B cell (primary cell): ENCODE results near the gene TMEM125. TPM values are rescaled to one million over a fixed set of nuclear protein-coding genes. Genes with fewer than 3 reads are reported as not detected.

Experiments
- ATAC-seq: fragments of 200-7000 bp; cut with Tn5 transposase; one replicate; pipeline ENCODE4 v1.10.0; 2021; ENCODE audit warnings: low read depth, mild to moderate bottlenecking, moderate number of reproducible peaks, moderate library complexity
- CTCF ChIA-PET: fragments of 350-600 bp; sonication (Branson Sonifier 250); formaldehyde crosslinking; loops from one replicate; lab custom pipeline; 2021; ENCODE audit warnings: antibody characterized with exemption, inconsistent platforms; lab: Charles Lee
- POLR2A ChIA-PET: fragments of 350-600 bp; sonication (Branson Sonifier 250); formaldehyde crosslinking; loops from one replicate; lab custom pipeline; 2021; ENCODE audit warnings: antibody characterized with exemption; lab: Charles Lee
- DNase-seq: peaks from one replicate; pipeline ENCODE4 v3.0.0; 2013
- H2AFZ ChIP-seq: 2 replicates; pipeline ENCODE4 v1.6.1; 2012; ENCODE audit warnings: mild to moderate bottlenecking, low read depth, low read length; ENCODE audit not compliant: insufficient read depth, poor library complexity, severe bottlenecking
- H3K27ac ChIP-seq, 2 donors: 1 replicate in 1 of 2; 2 replicates in 1 of 2; pipeline ENCODE4 v1.5.1; 2012 to 2013; ENCODE audit warnings: low read length in 2 of 2, mild to moderate bottlenecking in 2 of 2, moderate library complexity in 1 of 2
- H3K27me3 ChIP-seq, 4 experiments: fragments of 200-600 bp in 1 of 4; sonication (generic) in 1 of 4; replicated peaks in 1 of 4; 1 replicate in 2 of 4; 2 replicates in 2 of 4; pipeline versions ENCODE4 v1.6.1 to v1.7.0; 2013 to 2016; ENCODE audit warnings: low read length in 3 of 4, mild to moderate bottlenecking in 2 of 4, mixed read lengths in 1 of 4, moderate library complexity in 1 of 4; ENCODE audit not compliant: insufficient read depth in 4 of 4, control insufficient read depth in 3 of 4; ENCODE audit errors: control extremely low read depth in 1 of 4
- H3K36me3 ChIP-seq, 2 experiments: replicated peaks in 1 of 2; 1 replicate in 1 of 2; 2 replicates in 1 of 2; pipeline versions ENCODE4 v1.6.1 to v1.7.1; 2013; ENCODE audit warnings: low read length in 1 of 2; ENCODE audit not compliant: insufficient read depth in 2 of 2, control insufficient read depth in 1 of 2; ENCODE audit errors: control extremely low read depth in 1 of 2, extremely low read depth in 1 of 2
- H3K4me1 ChIP-seq, 2 donors: fragments of 200-600 bp in 1 of 2; sonication (generic) in 1 of 2; 1 replicate in 1 of 2; 2 replicates in 1 of 2; pipeline versions ENCODE4 v1.5.1 to v1.6.1; 2013 to 2017; ENCODE audit warnings: low read length in 2 of 2; ENCODE audit not compliant: control insufficient read depth in 2 of 2, insufficient read depth in 2 of 2
- H3K4me2 ChIP-seq: replicated peaks from 2 replicates; pipeline ENCODE3; 2012; ENCODE audit warnings: mild to moderate bottlenecking, low read depth, low read length; ENCODE audit not compliant: poor library complexity, severe bottlenecking
- H3K4me3 ChIP-seq, 5 experiments: fragments of 200-600 bp in 1 of 5; sonication (generic) in 1 of 5; 1 replicate in 3 of 5; 2 replicates in 2 of 5; pipeline versions ENCODE4 v1.5.1 to v1.7.0; 2011 to 2016; ENCODE audit warnings: low read length in 4 of 5, mild to moderate bottlenecking in 4 of 5, low read depth in 2 of 5, control low read depth in 1 of 5, moderate library complexity in 1 of 5; ENCODE audit not compliant: insufficient read depth in 1 of 5; ENCODE audit errors: control extremely low read depth in 1 of 5, extremely low read depth in 1 of 5
- H3K79me2 ChIP-seq: fragments of 200-600 bp; sonication (generic); one replicate; pipeline ENCODE4 v1.6.0; 2016; ENCODE audit warnings: low read length; ENCODE audit not compliant: control insufficient read depth, insufficient read depth
- H3K9ac ChIP-seq: fragments of 200-600 bp; sonication (generic); 2 replicates; pipeline ENCODE4 v1.6.1; 2017; ENCODE audit warnings: mild to moderate bottlenecking, low read length, moderate library complexity
- H3K9me3 ChIP-seq, 3 donors: one replicate each; pipeline versions ENCODE4 v1.6.1 to v1.7.1; 2013; ENCODE audit warnings: low read length in 2 of 3; ENCODE audit not compliant: control insufficient read depth in 2 of 3, insufficient read depth in 1 of 3; ENCODE audit errors: control extremely low read depth in 1 of 3
- H4K20me1 ChIP-seq: 2 replicates; pipeline ENCODE4 v1.6.0; 2012; ENCODE audit warnings: mild to moderate bottlenecking, low read length; ENCODE audit not compliant: insufficient read depth, control insufficient read depth, poor library complexity, severe bottlenecking
- H3K27ac Mint-ChIP-seq: one replicate; pipeline ENCODE4 v1.8.0; 2021; ENCODE audit warnings: mixed read lengths
- H3K27me3 Mint-ChIP-seq: one replicate; pipeline ENCODE4 v1.8.0; 2021; ENCODE audit warnings: mixed read lengths
- H3K4me1 Mint-ChIP-seq: one replicate; pipeline ENCODE4 v1.8.0; 2021; ENCODE audit warnings: mixed read lengths
- H3K4me3 Mint-ChIP-seq: one replicate; pipeline ENCODE4 v1.8.0; 2021; ENCODE audit warnings: mixed read lengths
- H3K9me3 Mint-ChIP-seq: one replicate; pipeline ENCODE4 v1.8.0; 2022; ENCODE audit warnings: mixed read lengths; ENCODE audit not compliant: insufficient read depth
- EZH2 ChIP-seq: IDR thresholded peaks from 2 replicates; pipeline ENCODE4 v1.6.1; 2012; ENCODE audit warnings: borderline replicate concordance, low read depth, mild to moderate bottlenecking, moderate library complexity, low read length; ENCODE audit not compliant: insufficient read depth, poor library complexity, severe bottlenecking
- WGBS: methylation state at CpG from one replicate; pipeline ENCODE4 v1.1.5; 2013; ENCODE audit warnings: missing lambda C conversion rate; ENCODE audit not compliant: insufficient coverage; 5-methylcytosine and 5-hydroxymethylcytosine counted together
- intact Hi-C: fragments of 100-400 bp; cut with micrococcal nuclease; formaldehyde crosslinking; loops from one replicate; pipeline ENCODE4 v1.10.0; 2022
- polyA plus RNA-seq: library from polyadenylated mRNA; depleted of rRNA; stranded (reverse); fragments of >200 nt; gene quantifications from 2 replicates; pipeline ENCODE4 v1.2.3, GENCODE V29; 2012
- total RNA-seq, 2 donors: library from RNA; stranded (reverse); fragments of 120-200 nt in 1 of 2; gene quantifications; 1 replicate in 1 of 2; 2 replicates in 1 of 2; pipeline versions ENCODE4 v1.2.3 to v1.2.4, GENCODE V29; 2013 to 2022
- TF ChIP-seq, protein P1 (sequence below): fragments of 200-600 bp; IDR thresholded peaks from one replicate; pipeline ENCODE4 v1.8.0; 2022; ENCODE audit warnings: antibody characterized with exemption, mild to moderate bottlenecking

Gene TMEM125
- total and polyA plus RNA-seq, 2 donors (not counting 1 experiment from before 2014, with no cell fraction given): not detected

DNA sequence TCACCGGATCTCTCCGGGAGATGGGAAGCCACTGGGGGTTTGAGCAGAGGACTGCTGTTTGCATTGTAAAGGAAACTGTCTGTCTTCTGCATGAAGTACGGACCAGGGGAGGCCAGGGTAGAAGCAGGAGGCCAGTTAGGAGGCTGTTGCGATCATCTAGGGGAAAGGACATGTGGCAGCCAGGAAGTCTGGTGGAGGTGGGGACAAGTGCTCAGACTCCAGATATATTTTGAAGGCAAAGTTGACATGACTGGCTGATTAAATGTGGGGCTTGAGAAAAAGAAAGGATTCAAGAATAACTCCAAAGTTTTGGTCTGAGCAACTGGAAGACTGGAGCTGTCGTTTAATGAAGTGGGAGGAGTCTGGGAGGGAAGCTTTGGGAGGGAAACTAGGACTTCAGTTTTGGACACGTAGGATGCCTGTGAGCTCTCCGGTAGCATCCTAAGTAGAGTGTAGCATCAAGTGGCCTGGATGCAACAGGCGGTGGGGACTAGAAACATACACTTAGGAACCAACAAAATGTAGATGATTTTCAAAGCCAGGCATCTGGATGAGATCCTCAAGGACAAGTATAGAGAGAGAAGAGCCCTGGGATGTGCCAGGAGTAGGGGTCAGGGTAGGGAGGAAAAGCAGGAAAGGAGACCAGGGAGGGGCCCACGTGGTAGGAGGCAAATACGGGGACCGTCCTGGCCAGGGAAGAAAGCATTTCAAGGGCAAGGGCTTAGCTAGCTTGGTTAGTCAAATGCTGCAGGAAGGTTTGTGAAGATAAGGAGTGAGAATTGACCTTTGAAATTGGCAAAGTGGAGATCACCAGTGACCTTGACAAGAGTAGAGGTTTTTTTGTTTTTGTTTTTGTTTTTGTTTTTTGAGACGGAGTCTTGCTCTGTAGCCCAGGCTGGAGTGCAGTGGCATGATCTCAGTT lies 19.3 kb downstream of the TMEM125 start:
- CTCF ChIA-PET: interaction anchor here (1.8 kb wide), 1 partner anchor 62 kb away, joined by 5 read pairs; no protein-coding TSS in a partner anchor
- DNase-seq (no peak), ATAC-seq (no peak)
- intact Hi-C loops: no loop called here
- no peaks in the 10 kb centered on the region for H3K27me3 ChIP-seq
- no peak overlapping the region for H3K9ac ChIP-seq
- Mint-ChIP-seq H3K27ac (no peak overlapping the region), H3K4me3 (no peak overlapping the region), H3K4me1 (no peaks in the 10 kb centered on the region), H3K9me3 (no peaks in the 10 kb centered on the region), H3K27me3 (peaks cover 4% of the 10 kb centered on the region)
- POLR2A ChIA-PET: no interaction called here
- no peaks in the 10 kb centered on the region for H3K4me1 ChIP-seq
- no peaks in the 10 kb centered on the region for H4K20me1 ChIP-seq
- H3K36me3 ChIP-seq: no peaks in the 10 kb centered on the region
- no peak overlapping the region for H2AFZ ChIP-seq
- peaks cover 0 to under 1% (median 0%) of the 10 kb centered on the region in 3 donors for H3K9me3 ChIP-seq
- 89% methylated on average over 10 of the region's 12 CpGs for WGBS
- H3K4me2 ChIP-seq: no peak overlapping the region
- no peak overlapping the region for H3K4me3 ChIP-seq
- TF ChIP-seq EZH2: no peak
- TF ChIP-seq, protein P1, sequence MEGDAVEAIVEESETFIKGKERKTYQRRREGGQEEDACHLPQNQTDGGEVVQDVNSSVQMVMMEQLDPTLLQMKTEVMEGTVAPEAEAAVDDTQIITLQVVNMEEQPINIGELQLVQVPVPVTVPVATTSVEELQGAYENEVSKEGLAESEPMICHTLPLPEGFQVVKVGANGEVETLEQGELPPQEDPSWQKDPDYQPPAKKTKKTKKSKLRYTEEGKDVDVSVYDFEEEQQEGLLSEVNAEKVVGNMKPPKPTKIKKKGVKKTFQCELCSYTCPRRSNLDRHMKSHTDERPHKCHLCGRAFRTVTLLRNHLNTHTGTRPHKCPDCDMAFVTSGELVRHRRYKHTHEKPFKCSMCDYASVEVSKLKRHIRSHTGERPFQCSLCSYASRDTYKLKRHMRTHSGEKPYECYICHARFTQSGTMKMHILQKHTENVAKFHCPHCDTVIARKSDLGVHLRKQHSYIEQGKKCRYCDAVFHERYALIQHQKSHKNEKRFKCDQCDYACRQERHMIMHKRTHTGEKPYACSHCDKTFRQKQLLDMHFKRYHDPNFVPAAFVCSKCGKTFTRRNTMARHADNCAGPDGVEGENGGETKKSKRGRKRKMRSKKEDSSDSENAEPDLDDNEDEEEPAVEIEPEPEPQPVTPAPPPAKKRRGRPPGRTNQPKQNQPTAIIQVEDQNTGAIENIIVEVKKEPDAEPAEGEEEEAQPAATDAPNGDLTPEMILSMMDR: no peak
- no peak overlapping the region for H3K27ac ChIP-seq
- H3K79me2 ChIP-seq: no peaks in the 10 kb centered on the region

DNA sequence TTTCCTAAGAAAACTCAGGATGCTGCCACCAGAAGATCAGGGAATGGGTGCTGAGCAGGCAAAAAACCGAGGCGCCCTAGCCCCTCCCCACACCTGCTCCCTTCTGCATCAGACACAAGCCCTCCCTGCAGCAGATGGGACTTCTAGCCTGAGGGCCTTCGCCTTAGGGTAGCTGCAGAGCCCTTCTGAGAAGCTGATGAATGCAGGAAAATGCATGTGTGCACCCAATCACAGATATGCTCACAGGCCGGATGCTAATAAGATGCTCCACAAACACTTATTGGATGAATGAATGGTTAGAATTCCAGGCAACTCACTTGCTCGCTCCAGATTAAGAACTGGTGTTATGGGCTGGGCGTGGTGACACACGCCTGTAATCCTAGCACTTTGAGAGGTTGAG lies 22.4 kb downstream of the TMEM125 start:
- no peaks in the 10 kb centered on the region for H3K4me1 Mint-ChIP-seq
- H3K4me2 ChIP-seq: no peak overlapping the region
- POLR2A ChIA-PET: no interaction called here
- H3K79me2 ChIP-seq: no peaks in the 10 kb centered on the region
- no peak for TF ChIP-seq EZH2
- TF ChIP-seq, protein P1: no peak
- no peaks in the 10 kb centered on the region for H3K27me3 ChIP-seq
- H3K27me3 Mint-ChIP-seq: peaks cover 3% of the 10 kb centered on the region
- H3K9me3 ChIP-seq: no peaks in the 10 kb centered on the region
- no peaks in the 10 kb centered on the region for H4K20me1 ChIP-seq
- intact Hi-C loops: no loop called here
- H3K4me3 Mint-ChIP-seq: no peak overlapping the region
- CTCF ChIA-PET: no interaction called here
- H3K27ac ChIP-seq: no peak overlapping the region
- WGBS: 90% methylated on average over 4 of the region's 7 CpGs
- DNase-seq (no peak), ATAC-seq (no peak)
- no peak overlapping the region for H2AFZ ChIP-seq
- no peak overlapping the region for H3K27ac Mint-ChIP-seq
- no peaks in the 10 kb centered on the region for H3K9me3 Mint-ChIP-seq
- no peaks in the 10 kb centered on the region for H3K4me1 ChIP-seq
- H3K4me3 ChIP-seq: no peak overlapping the region
- no peaks in the 10 kb centered on the region for H3K36me3 ChIP-seq
- H3K9ac ChIP-seq: no peak overlapping the region
